SJCRH30 (cell line): ENCODE data around the gene ASTN1. TPM values are rescaled to one million over a fixed set of nuclear protein-coding genes. Genes with fewer than 3 reads are reported as not detected.
A peak's percentile ranks its signal among the peaks of the same experiment; 100 is the strongest.

Source experiments
- DNase-seq, 2 experiments: peaks; one replicate each; pipeline ENCODE4 v3.0.0-alpha.2; 2015 to 2020
- H3K27ac ChIP-seq: fragments of 250-450 bp; sonication (Bioruptor Pico); 2 replicates; pipeline ENCODE4 v1.5.1; 2020; ENCODE audit warnings: mild to moderate bottlenecking, moderate library complexity
- H3K27me3 ChIP-seq: fragments of 250-450 bp; sonication (Bioruptor Pico); 2 replicates; pipeline ENCODE4 v1.5.1; 2020; ENCODE audit warnings: mild to moderate bottlenecking, moderate library complexity
- H3K36me3 ChIP-seq: fragments of 250-450 bp; sonication (Bioruptor Pico); 2 replicates; pipeline ENCODE4 v1.5.1; 2020; ENCODE audit warnings: mild to moderate bottlenecking, moderate library complexity
- H3K4me1 ChIP-seq: fragments of 250-450 bp; sonication (Bioruptor Pico); 2 replicates; pipeline ENCODE4 v1.5.1; 2020; ENCODE audit warnings: mild to moderate bottlenecking, moderate library complexity
- H3K4me3 ChIP-seq: fragments of 250-450 bp; sonication (Bioruptor Pico); 2 replicates; pipeline ENCODE4 v1.5.1; 2020; ENCODE audit warnings: mild to moderate bottlenecking, moderate library complexity
- H3K9me3 ChIP-seq: fragments of 250-450 bp; sonication (Bioruptor Pico); replicated peaks from 2 replicates; pipeline ENCODE4 v1.5.1; 2020; ENCODE audit warnings: mild to moderate bottlenecking, moderate library complexity
- total RNA-seq: library from RNA; depleted of rRNA; stranded (reverse); fragments of >200 nt; shearing (Covaris generic); gene quantifications from 2 replicates; pipeline ENCODE4 v1.2.3, GENCODE V29; 2014

The ASTN1 gene
- total RNA-seq, 1 experiment from 2014 or later, result not detected

DNA sequence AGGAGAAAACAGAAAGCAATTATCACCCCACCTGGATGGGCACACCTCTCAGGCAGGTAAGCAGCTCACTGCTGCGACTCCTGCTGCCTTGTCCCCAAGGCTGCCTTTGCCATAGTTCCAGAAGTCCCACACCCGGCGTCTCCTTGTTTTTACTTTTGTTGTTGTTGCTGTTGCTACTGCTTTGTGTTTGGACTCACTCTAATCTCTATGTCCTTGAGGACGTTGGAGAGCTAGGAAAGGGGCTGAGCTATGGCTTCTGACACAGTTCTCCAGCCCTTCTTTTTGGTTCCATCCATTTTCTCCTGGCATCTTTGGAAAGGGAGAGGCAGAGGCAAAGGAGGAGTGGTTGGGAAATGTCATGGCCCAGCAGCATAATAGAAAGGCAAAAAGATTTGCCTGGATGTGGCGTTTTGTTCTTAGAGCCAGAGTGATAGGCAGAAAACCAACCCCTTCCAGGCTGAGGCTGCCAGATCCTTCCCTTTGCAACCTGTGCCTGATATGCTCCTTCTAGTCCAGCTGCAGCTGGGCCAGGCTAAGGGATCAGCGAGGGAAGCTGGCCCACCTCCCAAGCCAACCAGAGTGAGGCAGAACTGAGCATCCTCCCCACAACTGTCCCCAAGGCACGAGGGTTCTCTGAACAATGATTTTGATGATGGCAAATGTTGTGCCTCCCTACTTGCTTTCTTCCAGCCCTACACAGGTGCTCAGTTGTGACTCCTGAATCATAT is 270.7 kb downstream of the ASTN1 start:
- no peaks in the 10 kb centered on the region for H3K27me3 ChIP-seq
- no peak for DNase-seq
- no peak overlapping the region for H3K27ac ChIP-seq
- no peak overlapping the region for H3K4me3 ChIP-seq
- H3K4me1 ChIP-seq, result 0 out of 2 replicates have a peak, but pooled peaks cover 3% of the 10 kb centered on the region
- H3K36me3 ChIP-seq, result no peaks in the 10 kb centered on the region
- H3K9me3 ChIP-seq, result no peaks in the 10 kb centered on the region

DNA sequence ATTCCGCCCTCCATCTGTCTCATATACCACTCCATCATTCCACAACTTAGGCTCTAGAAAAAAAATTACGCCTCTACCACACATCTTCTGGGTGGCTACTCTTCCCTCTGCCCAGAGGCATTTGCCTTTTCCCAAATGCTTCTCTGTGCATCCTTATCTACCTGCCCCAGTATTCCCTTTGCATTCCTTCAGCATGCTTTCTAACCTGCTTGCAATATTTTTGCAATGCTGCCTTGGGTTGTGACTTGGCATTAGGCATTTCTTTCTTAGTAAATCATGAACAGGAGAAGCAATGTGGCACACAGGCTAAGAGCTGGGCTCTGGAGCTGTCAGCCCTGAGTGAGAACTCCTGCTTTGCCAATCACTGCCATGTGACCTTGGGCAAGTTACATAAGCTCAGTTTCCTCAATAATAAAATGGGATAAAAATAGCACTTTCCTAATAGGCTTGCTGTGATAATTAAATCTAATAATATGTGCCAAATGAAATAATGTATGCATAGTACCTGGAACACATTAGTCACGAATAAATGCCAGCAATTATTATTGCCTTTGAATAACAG is 276.0 kb downstream of the ASTN1 start:
- H3K36me3 ChIP-seq, result no peaks in the 10 kb centered on the region
- H3K4me1 ChIP-seq, result no peaks in the 10 kb centered on the region
- no peaks in the 10 kb centered on the region for H3K9me3 ChIP-seq
- H3K27me3 ChIP-seq, result no peaks in the 10 kb centered on the region
- H3K27ac ChIP-seq, result no peak overlapping the region
- H3K4me3 ChIP-seq, result no peak overlapping the region
- no peak for DNase-seq

DNA sequence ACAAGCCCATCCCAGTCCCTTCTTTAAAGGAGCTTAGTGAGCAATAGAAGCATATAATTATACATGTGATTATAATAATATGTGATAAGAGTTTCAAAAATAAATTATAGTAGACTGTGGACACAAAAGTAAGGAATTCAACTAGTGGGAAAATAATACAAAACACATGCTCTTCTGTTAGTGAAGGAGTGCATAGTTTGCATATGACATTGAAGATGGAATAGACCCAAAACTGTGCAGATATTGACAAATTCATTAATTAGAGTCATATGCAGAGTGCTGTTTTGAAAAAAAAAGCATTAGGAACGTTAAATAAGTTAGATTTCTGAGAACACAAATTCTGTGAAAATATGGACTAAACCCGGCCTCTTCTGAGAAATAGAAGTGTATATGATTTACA is 278.8 kb downstream of the ASTN1 start:
- H3K9me3 ChIP-seq, result no peaks in the 10 kb centered on the region
- H3K27me3 ChIP-seq, result no peaks in the 10 kb centered on the region
- H3K36me3 ChIP-seq, result no peaks in the 10 kb centered on the region
- no peak overlapping the region for H3K27ac ChIP-seq
- H3K4me3 ChIP-seq, result no peak overlapping the region
- DNase-seq, result no peak
- no peaks in the 10 kb centered on the region for H3K4me1 ChIP-seq

DNA sequence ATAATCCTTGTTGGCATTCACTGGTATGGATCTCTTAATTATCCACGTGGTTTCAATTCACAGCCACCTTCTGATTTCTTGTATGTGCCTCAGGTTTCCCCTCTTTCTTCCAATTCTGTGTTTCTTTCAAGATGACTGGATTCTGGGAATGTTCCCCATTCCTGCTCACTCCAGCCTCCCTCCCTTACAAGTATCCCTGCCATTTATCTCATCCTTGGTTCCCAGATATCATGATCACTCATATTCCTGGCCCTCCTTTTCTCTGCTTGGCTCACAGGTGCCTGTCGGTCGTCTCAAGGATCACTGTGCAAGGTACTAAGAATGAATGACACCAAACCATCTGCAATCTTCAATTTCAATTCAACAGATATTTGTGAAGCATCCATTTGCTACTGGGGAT is 279.2 kb downstream of the ASTN1 start:
- Histone ChIP-seq H3K9me3 (no peaks in the 10 kb centered on the region), H3K4me1 (no peaks in the 10 kb centered on the region), H3K27me3 (no peaks in the 10 kb centered on the region), H3K4me3 (no peak overlapping the region), H3K36me3 (no peaks in the 10 kb centered on the region), H3K27ac (no peak overlapping the region)
- no peak for DNase-seq

DNA sequence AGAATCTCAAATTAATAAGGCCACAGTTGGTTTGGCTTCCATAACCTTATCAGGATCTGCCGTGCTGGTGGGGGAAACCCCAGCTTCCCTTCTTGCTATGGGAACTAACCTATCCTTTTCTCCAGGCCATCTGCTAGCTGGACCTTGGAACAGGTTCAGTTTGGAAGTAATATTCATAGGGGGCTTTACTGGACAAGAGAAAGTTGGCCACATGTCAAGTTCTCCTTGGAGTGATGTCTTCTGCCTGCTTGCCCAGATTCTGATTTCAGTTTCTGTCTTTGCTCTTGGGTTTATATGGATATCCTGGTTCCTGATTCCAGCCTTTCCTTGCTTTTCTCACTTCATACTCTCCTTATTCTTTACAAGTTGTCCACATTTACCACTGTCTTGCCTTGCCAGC is 279.6 kb downstream of the ASTN1 start:
- no peaks in the 10 kb centered on the region for H3K27me3 ChIP-seq
- no peak for DNase-seq
- H3K36me3 ChIP-seq, result no peaks in the 10 kb centered on the region
- H3K9me3 ChIP-seq, result no peaks in the 10 kb centered on the region
- H3K27ac ChIP-seq, result no peak overlapping the region
- no peaks in the 10 kb centered on the region for H3K4me1 ChIP-seq
- H3K4me3 ChIP-seq, result no peak overlapping the region

DNA sequence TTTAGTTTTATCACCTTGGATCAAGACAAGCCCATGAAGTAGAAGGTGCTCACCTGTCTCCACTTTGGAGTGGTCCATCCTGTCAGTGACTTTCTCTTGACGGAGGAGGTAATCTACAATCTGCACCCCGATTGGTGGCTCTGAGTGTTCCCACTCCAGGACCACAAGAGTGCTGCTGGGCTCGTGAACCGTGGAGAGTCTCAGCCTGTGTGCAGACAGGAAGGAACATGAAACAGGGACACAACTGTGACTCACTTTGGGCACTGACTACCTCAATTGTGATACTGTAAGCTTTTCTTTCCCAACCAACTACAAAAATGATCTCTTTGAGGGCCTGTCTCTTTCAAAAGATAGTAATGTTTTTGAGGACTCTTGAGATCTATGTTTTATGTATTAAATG is 280.2 kb downstream of the ASTN1 start:
- Histone ChIP-seq H3K27me3 (no peaks in the 10 kb centered on the region), H3K27ac (no peak overlapping the region), H3K9me3 (no peaks in the 10 kb centered on the region), H3K4me3 (no peak overlapping the region), H3K36me3 (no peaks in the 10 kb centered on the region), H3K4me1 (no peaks in the 10 kb centered on the region)
- DNase-seq, result no peak

DNA sequence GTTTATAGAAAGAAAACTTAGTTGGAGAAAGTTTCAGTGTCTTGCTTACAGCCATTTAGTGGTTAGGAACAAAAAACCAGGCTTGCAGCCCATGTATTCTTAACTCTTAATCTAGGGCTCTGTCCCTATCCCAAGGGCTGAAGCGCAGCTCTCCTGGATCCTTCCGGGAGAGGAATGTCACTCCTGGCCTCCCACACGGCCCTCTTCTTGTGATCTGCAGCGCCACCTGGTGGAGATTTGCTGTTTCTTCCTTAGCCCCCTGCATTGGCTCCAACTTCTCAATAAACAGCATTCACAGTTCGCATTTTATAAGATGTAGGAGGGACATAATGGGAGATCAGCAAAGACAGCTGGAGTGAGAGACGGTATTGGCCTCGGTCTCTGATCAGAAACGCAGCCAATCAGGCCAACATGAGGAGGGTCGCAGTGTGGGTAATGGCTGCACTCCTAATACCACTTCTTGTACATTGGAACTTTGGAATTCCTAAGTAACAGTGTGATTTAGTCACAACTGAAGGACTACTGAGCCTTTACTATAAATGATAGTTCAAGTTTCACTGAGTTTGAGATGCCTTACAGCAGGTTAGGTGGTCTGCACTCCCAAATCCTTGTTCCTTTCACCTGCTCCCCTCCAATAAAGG is 283.4 kb downstream of the ASTN1 start:
- no peak overlapping the region for H3K4me3 ChIP-seq
- no peaks in the 10 kb centered on the region for H3K4me1 ChIP-seq
- H3K27me3 ChIP-seq, result no peaks in the 10 kb centered on the region
- H3K9me3 ChIP-seq, result no peaks in the 10 kb centered on the region
- peak; percentile 56 to 82 for DNase-seq
- H3K27ac ChIP-seq, result no peak overlapping the region
- H3K36me3 ChIP-seq, result no peaks in the 10 kb centered on the region

DNA sequence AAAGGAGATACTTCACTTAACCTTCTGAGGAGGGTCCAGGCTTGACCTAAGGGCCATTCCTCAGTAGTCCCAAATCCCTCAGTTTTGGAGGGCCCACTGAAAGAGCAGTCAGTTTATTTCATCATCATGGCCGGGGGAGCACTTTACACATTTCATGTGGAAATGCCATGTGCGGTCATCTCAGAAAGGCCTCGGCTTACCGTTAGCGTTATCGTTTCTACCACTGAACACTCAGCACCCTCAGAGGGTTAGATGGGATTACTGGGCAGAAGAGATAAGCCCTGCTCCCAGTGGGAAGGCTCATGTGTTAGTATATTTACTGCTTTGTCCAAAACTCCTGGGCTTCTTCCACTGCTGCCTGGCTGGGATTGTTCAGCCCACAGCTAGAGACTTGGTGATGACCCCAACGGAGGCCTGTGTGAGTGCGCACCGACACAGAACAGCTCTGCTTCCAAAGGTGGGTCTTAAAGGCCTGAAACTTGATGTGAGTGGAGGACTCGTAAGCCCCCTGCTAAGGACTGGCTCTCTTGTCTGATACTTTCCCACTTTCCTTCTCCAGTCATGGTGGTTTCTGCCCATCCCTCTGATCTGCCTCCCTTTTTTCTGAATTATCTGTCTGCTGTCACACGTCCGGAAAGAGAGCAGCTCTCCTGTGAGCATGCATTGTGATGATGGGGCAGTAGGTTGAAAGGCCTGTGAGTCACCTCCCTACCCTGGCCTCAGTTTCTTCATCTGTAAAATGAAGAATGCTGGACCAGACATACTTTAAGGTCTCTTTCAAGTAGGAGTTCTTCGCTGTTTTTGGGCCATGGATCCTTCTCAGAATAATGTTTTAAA is 284.5 kb downstream of the ASTN1 start:
- H3K36me3 ChIP-seq, result no peaks in the 10 kb centered on the region
- DNase-seq, result no peak
- H3K4me1 ChIP-seq, result no peaks in the 10 kb centered on the region

DNA sequence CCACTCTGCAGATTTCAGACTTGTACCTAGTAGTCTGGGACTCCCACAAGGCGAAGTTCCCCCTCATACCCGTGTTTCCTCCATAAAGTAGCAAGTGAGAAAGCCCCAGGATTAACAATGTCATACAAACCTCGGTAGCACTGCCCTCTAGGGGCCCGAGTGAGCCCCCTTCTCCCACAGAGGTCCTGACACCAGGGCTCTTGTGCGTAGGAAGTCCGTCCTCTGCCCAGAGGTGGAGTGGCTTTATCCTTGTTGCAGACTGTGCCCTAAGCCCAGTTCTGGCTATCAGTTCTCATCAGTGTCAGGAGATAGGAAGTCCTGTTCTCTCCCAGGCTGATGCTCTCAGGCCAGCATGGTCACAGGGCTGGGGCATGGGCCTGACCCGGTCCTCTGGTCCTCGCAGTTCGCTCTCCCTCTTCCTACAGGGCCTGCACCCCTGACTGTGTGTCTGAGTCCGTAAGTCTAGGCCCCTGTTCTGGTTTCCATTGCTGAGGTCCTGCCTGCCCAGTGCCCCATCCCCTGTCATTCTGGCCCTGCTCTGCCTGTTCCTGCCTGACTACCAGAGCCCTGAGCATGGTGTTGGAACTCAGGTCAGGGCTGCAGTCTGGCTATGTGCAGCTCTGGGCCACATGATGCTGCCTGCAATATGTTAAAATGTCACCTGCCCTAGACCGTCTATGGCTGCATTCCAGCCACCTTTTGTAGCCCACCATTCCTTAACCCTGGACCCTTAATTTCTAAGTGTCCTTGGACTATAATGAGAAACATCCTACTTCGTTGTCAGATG is 285.6 kb downstream of the ASTN1 start:
- Histone ChIP-seq H3K4me3 (no peak overlapping the region), H3K27ac (no peak overlapping the region), H3K9me3 (no peaks in the 10 kb centered on the region), H3K27me3 (no peaks in the 10 kb centered on the region), H3K4me1 (no peaks in the 10 kb centered on the region), H3K36me3 (no peaks in the 10 kb centered on the region)
- DNase-seq, result no peak

More for the DNA sequence above, 284.5 kb downstream of the ASTN1 start:
- Histone ChIP-seq H3K4me3 (no peak overlapping the region), H3K27ac (no peak overlapping the region), H3K9me3 (no peaks in the 10 kb centered on the region), H3K27me3 (no peaks in the 10 kb centered on the region)

DNA sequence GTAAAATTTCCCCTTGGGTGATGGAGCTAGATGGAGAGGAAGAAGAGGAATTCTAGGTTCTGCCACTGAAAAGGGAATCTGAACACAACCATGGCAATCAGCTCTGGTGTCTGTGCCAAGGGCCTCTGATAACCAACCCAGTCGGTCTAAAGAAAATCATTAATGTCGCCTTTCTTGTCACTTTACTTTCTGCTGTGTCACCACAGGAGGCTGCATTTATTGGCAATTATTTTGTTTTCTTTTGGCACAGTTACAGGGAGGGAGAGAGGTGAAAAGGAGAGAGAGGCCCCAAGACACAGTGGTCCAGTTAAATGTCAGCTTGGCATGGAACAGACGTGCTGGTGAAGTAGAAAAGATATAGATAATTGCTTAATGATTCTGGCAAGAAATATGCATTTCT is 287.0 kb downstream of the ASTN1 start:
- H3K9me3 ChIP-seq, result no peaks in the 10 kb centered on the region
- H3K27me3 ChIP-seq, result no peaks in the 10 kb centered on the region
- no peaks in the 10 kb centered on the region for H3K4me1 ChIP-seq
- no peak overlapping the region for H3K27ac ChIP-seq
- no peak overlapping the region for H3K4me3 ChIP-seq
- no peaks in the 10 kb centered on the region for H3K36me3 ChIP-seq
- no peak for DNase-seq

DNA sequence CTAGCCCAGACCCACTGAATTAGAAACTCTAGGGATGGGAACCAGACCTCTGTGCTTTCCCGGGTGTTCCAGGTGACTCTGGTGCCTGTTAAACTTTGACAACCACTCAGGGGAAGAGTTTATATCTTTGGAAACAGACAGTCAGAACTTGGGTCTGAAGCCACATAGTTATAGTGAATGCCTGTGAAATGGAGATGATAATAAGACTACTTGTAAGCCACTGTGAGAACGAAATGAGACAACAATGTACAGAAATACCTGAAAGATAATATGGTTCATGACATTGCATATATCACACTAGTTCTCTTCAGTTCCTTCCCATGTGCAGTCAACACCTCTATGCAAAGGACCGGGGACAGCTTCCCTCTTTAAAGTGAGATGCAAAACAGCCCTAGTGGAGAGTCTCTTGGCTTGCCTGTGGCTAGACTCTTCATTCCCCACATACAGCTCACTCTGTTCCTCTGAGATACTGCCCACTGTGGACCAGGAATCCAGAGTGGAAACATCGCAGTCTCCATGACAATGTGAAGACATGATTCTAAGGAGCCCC is 287.5 kb downstream of the ASTN1 start:
- H3K27me3 ChIP-seq, result no peaks in the 10 kb centered on the region
- H3K36me3 ChIP-seq, result no peaks in the 10 kb centered on the region
- H3K9me3 ChIP-seq, result no peaks in the 10 kb centered on the region
- no peaks in the 10 kb centered on the region for H3K4me1 ChIP-seq
- no peak overlapping the region for H3K27ac ChIP-seq
- no peak overlapping the region for H3K4me3 ChIP-seq
- no peak for DNase-seq

DNA sequence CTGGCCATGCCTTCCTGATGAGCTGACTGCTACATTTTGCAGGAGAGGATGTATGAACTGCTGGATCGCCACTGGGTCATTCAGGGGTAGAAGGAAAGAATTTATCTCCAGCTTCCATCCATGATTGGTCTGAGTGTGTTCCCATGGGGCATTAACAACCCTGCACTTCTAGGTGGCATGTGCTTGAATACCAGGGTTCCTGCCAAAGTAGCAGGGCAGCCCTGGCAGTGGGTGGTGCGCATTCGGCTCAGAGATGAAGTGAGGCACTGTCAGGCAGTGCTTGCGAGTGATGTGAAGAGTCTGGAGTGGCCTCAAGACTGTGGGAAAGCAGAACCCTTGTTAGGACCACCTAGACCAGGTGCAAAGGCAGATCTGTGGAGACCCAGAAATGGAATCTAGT is 294.9 kb downstream of the ASTN1 start:
- H3K9me3 ChIP-seq, result no peaks in the 10 kb centered on the region
- DNase-seq, result no peak
- H3K36me3 ChIP-seq, result no peaks in the 10 kb centered on the region
- no peak overlapping the region for H3K4me3 ChIP-seq
- no peak overlapping the region for H3K27ac ChIP-seq
- H3K27me3 ChIP-seq, result no peaks in the 10 kb centered on the region
- no peaks in the 10 kb centered on the region for H3K4me1 ChIP-seq

DNA sequence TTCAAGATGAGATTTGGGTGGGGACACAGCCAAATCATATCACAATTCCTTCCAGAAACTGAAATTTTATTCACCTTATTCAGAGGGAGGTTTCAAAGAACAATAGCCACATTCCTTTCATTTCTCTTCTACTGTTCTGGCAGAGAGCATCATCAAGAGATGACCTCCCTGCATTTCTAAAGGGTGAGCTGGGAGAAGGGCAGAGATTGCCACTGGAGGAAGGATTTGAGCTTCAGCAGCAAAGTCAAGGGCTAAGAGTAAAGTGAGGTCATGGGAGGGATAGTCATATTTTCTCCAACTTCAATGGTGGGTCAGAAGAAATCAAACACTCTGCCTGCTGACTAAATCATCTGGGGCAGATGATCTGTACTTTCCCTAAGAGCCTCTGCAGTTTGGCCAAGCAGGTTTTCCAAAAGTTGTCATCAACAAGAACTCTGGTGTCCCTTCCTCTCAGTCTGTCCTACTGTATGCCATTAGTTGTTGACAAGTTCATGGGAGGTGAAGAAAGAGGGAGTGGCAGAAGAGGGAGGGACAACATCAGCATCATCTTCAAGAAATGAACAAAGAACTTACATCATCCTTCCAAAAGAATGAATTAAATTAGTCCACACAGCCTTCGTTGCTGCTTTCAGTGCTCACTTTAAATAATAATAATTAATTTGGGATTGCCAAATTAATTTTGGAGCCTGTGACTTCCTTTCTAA is 298.3 kb downstream of the ASTN1 start:
- H3K4me1 ChIP-seq, result no peaks in the 10 kb centered on the region
- H3K36me3 ChIP-seq, result no peaks in the 10 kb centered on the region
- H3K9me3 ChIP-seq, result no peaks in the 10 kb centered on the region
- no peak for DNase-seq
- H3K4me3 ChIP-seq, result no peak overlapping the region
- no peaks in the 10 kb centered on the region for H3K27me3 ChIP-seq
- H3K27ac ChIP-seq, result no peak overlapping the region

DNA sequence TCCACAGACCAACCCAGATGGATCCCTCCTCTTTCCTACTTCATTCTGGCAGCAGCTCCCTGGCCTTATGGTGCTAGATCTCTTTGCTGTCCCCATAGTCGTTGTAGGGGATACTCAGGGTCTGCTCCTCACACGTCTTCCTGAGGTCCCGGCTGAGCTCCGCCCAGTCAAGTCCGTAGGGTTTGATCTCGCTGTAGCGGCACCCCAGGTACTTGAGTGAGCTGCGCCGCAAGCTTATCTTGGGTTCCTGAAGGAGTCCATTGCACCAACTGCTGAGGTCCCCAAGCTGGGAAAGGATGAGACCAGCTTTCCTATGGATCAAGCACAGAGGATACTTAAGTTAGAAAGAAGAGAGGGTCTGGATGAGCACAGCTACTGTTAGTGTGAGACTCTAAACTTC is 300.3 kb downstream of the ASTN1 start:
- H3K4me3 ChIP-seq, result no peak overlapping the region
- no peak for DNase-seq
- H3K9me3 ChIP-seq, result no peaks in the 10 kb centered on the region
- no peaks in the 10 kb centered on the region for H3K4me1 ChIP-seq
- no peaks in the 10 kb centered on the region for H3K27me3 ChIP-seq
- H3K36me3 ChIP-seq, result no peaks in the 10 kb centered on the region
- no peak overlapping the region for H3K27ac ChIP-seq
